ENCODE data around the gene TMEM151B. TPM values are rescaled to one million over a fixed set of nuclear protein-coding genes. Genes with fewer than 3 reads are reported as not detected.

TMEM151B gene
- total RNA-seq, 1 donor from 2014 or later = not detected

- intact Hi-C loops (cut with DNase I) = loop anchor here (10.0 kb wide), 1 partner anchor 63 kb away; no protein-coding TSS in a partner anchor
- peak; percentile 98 for TF ChIP-seq CTCF (IDR thresholded peaks at IDR 0.05)
- H3K9me3 ChIP-seq = no peaks in the 10 kb centered on the region
- DNase-seq (peak; percentile 88), ATAC-seq (peak; percentile 94 to 96)
- peaks cover 2% of the 10 kb centered on the region for H3K36me3 ChIP-seq
- no peaks in the 10 kb centered on the region for H3K27me3 ChIP-seq (ENCODE audit: low read depth)
- peak overlapping the region; percentile 93 for H3K27ac ChIP-seq
- H3K4me3 ChIP-seq = peak overlapping the region; percentile 66
- H3K4me1 ChIP-seq = peaks cover 43% of the 10 kb centered on the region
Measured at GRCh38 chr6:44237813-44238433, 32.3 kb upstream of the TMEM151B start.

- peaks cover 35% of the 10 kb centered on the region for H3K4me1 ChIP-seq
- no peaks in the 10 kb centered on the region for H3K36me3 ChIP-seq
- H3K4me3 ChIP-seq = no peak overlapping the region
- intact Hi-C loops (cut with DNase I) = loop anchor here (10.0 kb wide), 1 partner anchor 64 kb away; no protein-coding TSS in a partner anchor
- H3K27ac ChIP-seq = peak overlapping the region; percentile 93
- ATAC-seq (no peak), DNase-seq (no peak)
- no peak for TF ChIP-seq CTCF (IDR thresholded peaks at IDR 0.05)
- H3K9me3 ChIP-seq = no peaks in the 10 kb centered on the region
- no peaks in the 10 kb centered on the region for H3K27me3 ChIP-seq (ENCODE audit: low read depth)
Measured at GRCh38 chr6:44238687-44239350, 31.4 kb upstream of the TMEM151B start.

- H3K36me3 ChIP-seq = peaks cover under 1% of the 10 kb centered on the region
- H3K27ac ChIP-seq = no peak overlapping the region
- DNase-seq (no peak), ATAC-seq (no peak)
- no peaks in the 10 kb centered on the region for H3K9me3 ChIP-seq
- no peak overlapping the region for H3K4me3 ChIP-seq
- no peak for TF ChIP-seq CTCF (IDR thresholded peaks at IDR 0.05)
- H3K4me1 ChIP-seq = peaks cover 9% of the 10 kb centered on the region
- no peaks in the 10 kb centered on the region for H3K27me3 ChIP-seq (ENCODE audit: low read depth)
- intact Hi-C loops (cut with DNase I) = no loop called here
Measured at GRCh38 chr6:44243345-44243744, 26.9 kb upstream of the TMEM151B start.

- H3K4me3 ChIP-seq = peak overlapping the region; percentile 98
- ATAC-seq (no peak), DNase-seq (no peak)
- H3K27me3 ChIP-seq (ENCODE audit: low read depth) = no peaks in the 10 kb centered on the region
- no peak for TF ChIP-seq CTCF (IDR thresholded peaks at IDR 0.05)
- peak overlapping the region; percentile 95 for H3K27ac ChIP-seq
- no peaks in the 10 kb centered on the region for H3K9me3 ChIP-seq
- H3K4me1 ChIP-seq = peaks cover 29% of the 10 kb centered on the region
- intact Hi-C loops (cut with DNase I) = no loop called here
- peaks cover 21% of the 10 kb centered on the region for H3K36me3 ChIP-seq
Measured at GRCh38 chr6:44245391-44245911, 24.8 kb upstream of the TMEM151B start.

GRCh38 chr6:44245912-44246662, 24.2 kb upstream of the TMEM151B start:
- TF ChIP-seq CTCF (IDR thresholded peaks at IDR 0.05) = peak; percentile 24
- Histone ChIP-seq H3K4me1 (peaks cover 33% of the 10 kb centered on the region), H3K36me3 (peaks cover 28% of the 10 kb centered on the region), H3K27me3 (ENCODE audit: low read depth) (no peaks in the 10 kb centered on the region), H3K27ac (peak overlapping the region; percentile 95), H3K4me3 (peak overlapping the region; percentile 98), H3K9me3 (no peaks in the 10 kb centered on the region)
- ATAC-seq (peak; percentile 88 to 89), DNase-seq (peak; percentile 93)
- intact Hi-C loops (cut with DNase I) = no loop called here

Data from lower lobe of right lung (tissue), 2 donors.